Endothelial cell of umbilical vein (primary cell): ENCODE results near the gene TRAK1. TPM values are rescaled to one million over a fixed set of nuclear protein-coding genes. Genes with fewer than 3 reads are reported as not detected.

Experiments
- BruUV-seq: library from RNA; stranded (reverse); fragments of 400-500 nt; replicated peaks from 2 replicates; lab custom pipeline; 2021; lab: Mats Ljungman, UMichigan
- CTCF ChIA-PET: fragments of 300-600, 350-600 bp; sonication (Branson Sonifier 250); formaldehyde crosslinking; loops from one replicate; lab custom pipeline; 2021; ENCODE audit warnings: antibody characterized with exemption, inconsistent platforms; lab: Charles Lee
- POLR2A ChIA-PET: fragments of 300-600, 350-600 bp; sonication (Branson Sonifier 250); formaldehyde crosslinking; loops from one replicate; lab custom pipeline; 2021; ENCODE audit warnings: antibody characterized with exemption, inconsistent platforms; lab: Charles Lee
- DNase-seq: peaks from one replicate; pipeline ENCODE4 v3.0.0-alpha.2; 2011; ENCODE audit warnings: low read depth, low spot score
- FAIRE-seq: peaks from 2 replicates; lab custom pipeline; 2011; peaks lifted over from hg19 to GRCh38; lab: Jason Lieb, UNC
- H2AFZ ChIP-seq: 2 replicates; pipeline ENCODE4 v1.6.0; 2012; ENCODE audit warnings: low read depth, low read length, control low read depth, inconsistent platforms
- H3K27ac ChIP-seq: 2 replicates; pipeline ENCODE4 v1.5.1; 2011; ENCODE audit warnings: low read depth, mild to moderate bottlenecking, control low read depth, low read length, moderate library complexity; ENCODE audit not compliant: insufficient read depth
- H3K27me3 ChIP-seq, 2 experiments: 2 replicates each; pipeline versions ENCODE4 v1.6.0 to v1.6.1; 2011; ENCODE audit warnings: low read length in 2 of 2, mixed read lengths in 1 of 2; ENCODE audit not compliant: control insufficient read depth in 2 of 2, insufficient read depth in 2 of 2
- H3K36me3 ChIP-seq, 2 experiments: 2 replicates in 1 of 2; 3 replicates in 1 of 2; pipeline ENCODE4 v1.5.1; 2011; ENCODE audit warnings: low read length in 2 of 2, mild to moderate bottlenecking in 1 of 2, moderate library complexity in 1 of 2; ENCODE audit not compliant: control insufficient read depth in 2 of 2, insufficient read depth in 2 of 2; ENCODE audit errors: extremely low read depth in 1 of 2
- H3K4me1 ChIP-seq: 3 replicates; pipeline ENCODE4 v1.5.1; 2011; ENCODE audit warnings: mild to moderate bottlenecking, low read length; ENCODE audit not compliant: control insufficient read depth, insufficient read depth; ENCODE audit errors: extremely low read depth
- H3K4me2 ChIP-seq: 2 replicates; pipeline ENCODE4 v1.6.1; 2011; ENCODE audit warnings: low read length, control low read depth, mixed read lengths; ENCODE audit not compliant: insufficient read depth
- H3K4me3 ChIP-seq, 3 experiments: fragments of 200-600 bp in 1 of 3; sonication (generic), shearing (Covaris generic) in 1 of 3; replicated peaks in 1 of 3; 2 replicates each; pipeline ENCODE4 v1.5.1; 2011 to 2016; ENCODE audit warnings: control low read depth in 3 of 3, low read length in 3 of 3, mild to moderate bottlenecking in 2 of 3, inconsistent platforms in 1 of 3, low read depth in 1 of 3, moderate library complexity in 1 of 3; ENCODE audit not compliant: insufficient read depth in 1 of 3
- H3K79me2 ChIP-seq: 2 replicates; pipeline ENCODE4 v1.6.0; 2012; ENCODE audit warnings: low read length, inconsistent platforms; ENCODE audit not compliant: control insufficient read depth, insufficient read depth
- H3K9ac ChIP-seq: replicated peaks from 2 replicates; pipeline ENCODE3; 2011; ENCODE audit warnings: low read length, control low read depth; ENCODE audit not compliant: insufficient read depth; ENCODE audit errors: extremely low read depth
- H3K9me1 ChIP-seq: replicated peaks from 3 replicates; pipeline ENCODE4 v1.6.0; 2011; ENCODE audit warnings: mild to moderate bottlenecking, low read length; ENCODE audit not compliant: control insufficient read depth, insufficient read depth; ENCODE audit errors: extremely low read depth
- H3K9me3 ChIP-seq: replicated peaks from 2 replicates; pipeline ENCODE4 v1.5.1; 2012; ENCODE audit warnings: low read length, inconsistent platforms; ENCODE audit not compliant: control insufficient read depth, insufficient read depth
- H4K20me1 ChIP-seq: replicated peaks from 2 replicates; pipeline ENCODE3; 2011; ENCODE audit warnings: mild to moderate bottlenecking, low read length; ENCODE audit not compliant: control insufficient read depth, insufficient read depth; ENCODE audit errors: extremely low read depth
- CTCF ChIP-seq, 2 donors: IDR thresholded peaks; 1 replicate in 1 of 2; 2 replicates in 1 of 2; pipeline ENCODE4 v1.5.1; 2011; ENCODE audit warnings: low read length in 2 of 2, mild to moderate bottlenecking in 2 of 2, moderate library complexity in 2 of 2, control low read depth in 1 of 2, inconsistent platforms in 1 of 2, low read depth in 1 of 2; ENCODE audit not compliant: insufficient read depth in 1 of 2; ENCODE audit errors: extremely low read depth in 1 of 2
- EZH2 ChIP-seq: IDR thresholded peaks from 2 replicates; pipeline ENCODE4 v1.6.1; 2012; ENCODE audit warnings: borderline replicate concordance, low read depth, mild to moderate bottlenecking, moderate library complexity, low read length, inconsistent platforms; ENCODE audit not compliant: severe bottlenecking
- FOS ChIP-seq: IDR thresholded peaks from 2 replicates; pipeline ENCODE4 v1.6.1; 2011; ENCODE audit warnings: mild to moderate bottlenecking, low read length, moderate library complexity, borderline replicate concordance; ENCODE audit not compliant: insufficient read depth
- GATA2 ChIP-seq: IDR thresholded peaks from 2 replicates; pipeline ENCODE4 v1.7.0; 2011; ENCODE audit warnings: low read depth, mild to moderate bottlenecking, moderate library complexity, mixed read lengths, low read length; ENCODE audit not compliant: insufficient read length, insufficient read depth
- JUN ChIP-seq: IDR thresholded peaks from 2 replicates; pipeline ENCODE4 v1.6.1; 2011; ENCODE audit warnings: borderline replicate concordance, low read depth; ENCODE audit not compliant: insufficient read length, insufficient read depth
- MAX ChIP-seq: IDR thresholded peaks from 2 replicates; pipeline ENCODE4 v1.6.1; 2011; ENCODE audit not compliant: insufficient read depth, insufficient read length
- MYC ChIP-seq: IDR thresholded peaks from one replicate; pipeline ENCODE4 v1.6.1; 2011; ENCODE audit warnings: mild to moderate bottlenecking, low read depth, low read length
- POLR2A ChIP-seq: IDR thresholded peaks from 2 replicates; pipeline ENCODE4 v1.6.1; 2012; ENCODE audit warnings: low read depth, mild to moderate bottlenecking, control low read depth, low read length
- POLR2AphosphoS5 ChIP-seq: IDR thresholded peaks from 2 replicates; pipeline ENCODE4 v1.6.1; 2012; ENCODE audit warnings: low read depth, mild to moderate bottlenecking, control low read depth, low read length, moderate library complexity; ENCODE audit not compliant: insufficient read depth
- dilution Hi-C: fragments of 300-500 bp; cut with MboI; formaldehyde crosslinking; loops from one replicate; pipeline ENCODE4 v1.15.0; 2019; ENCODE audit warnings: low sequenced_read_pairs; ENCODE audit not compliant: extremely low pct_ligation_motif_present
- intact Hi-C: fragments of 100-400 bp; cut with micrococcal nuclease; formaldehyde crosslinking; loops from one replicate; pipeline ENCODE4 v1.10.0; 2022
- polyA plus RNA-seq, 4 experiments: library from polyadenylated mRNA; depleted of rRNA in 3 of 4; stranded (reverse) in 3 of 4; unstranded in 1 of 4; fragments of >200 nt; gene quantifications; 2 replicates each; pipeline versions ENCODE4 v1.2.1 to v1.2.3, GENCODE V29; 2011 to 2012; ENCODE audit warnings: missing spikeins in 1 of 4
- total RNA-seq: library from RNA; stranded (reverse); gene quantifications from 2 replicates; pipeline ENCODE4 v1.2.3, GENCODE V29; 2021

TRAK1 gene
- total and polyA plus RNA-seq, 2 donors (not counting 3 experiments of a cell fraction or from before 2014, with no cell fraction given) = 38.5 to 59.6 TPM

GRCh38 chr3:42236611-42237010, 145.5 kb downstream of the TRAK1 start:
- Histone ChIP-seq H3K4me1 (no peaks in the 10 kb centered on the region), H3K27ac (no peak overlapping the region), H2AFZ (no peak overlapping the region), H3K9ac (no peak overlapping the region), H3K79me2 (no peaks in the 10 kb centered on the region), H3K36me3 (no peaks in the 10 kb centered on the region), H3K4me2 (no peak overlapping the region), H3K9me3 (no peaks in the 10 kb centered on the region), H4K20me1 (no peaks in the 10 kb centered on the region), H3K27me3 (peaks cover 7 to 11% of the 10 kb centered on the region in 2 experiments), H3K9me1 (no peaks in the 10 kb centered on the region), H3K4me3 (no peak overlapping the region)
- FAIRE-seq = no peak
- dilution Hi-C loops = no loop called here
- DNase-seq = no peak
- CTCF ChIA-PET = interaction anchor here (1.4 kb wide), 1 partner anchor 11 kb away, joined by 3 read pairs; no protein-coding TSS in a partner anchor
- POLR2A ChIA-PET = no interaction called here
- no peak for TF ChIP-seq FOS
- TF ChIP-seq MAX = no peak
- TF ChIP-seq MYC = no peak
- no peak for TF ChIP-seq CTCF (IDR thresholded peaks at IDR 0.05; ENCODE audit: extremely low read depth in 1 of 2, insufficient read depth in 1 of 2, low read depth in 1 of 2, low read length in 2 of 2)
- TF ChIP-seq POLR2AphosphoS5 = no peak
- no peak for TF ChIP-seq EZH2
- no peak for TF ChIP-seq POLR2A
- no peak for TF ChIP-seq JUN
- TF ChIP-seq GATA2 = no peak
- no TSS peak for BruUV-seq
- intact Hi-C loops = no loop called here
